Endothelial cell of umbilical vein (primary cell): ENCODE results near the gene TRIM58. TPM values are rescaled to one million over a fixed set of nuclear protein-coding genes. Genes with fewer than 3 reads are reported as not detected.

Experiments
- BruUV-seq: library from RNA; stranded (reverse); fragments of 400-500 nt; replicated peaks from 2 replicates; lab custom pipeline; 2021; lab: Mats Ljungman, UMichigan
- CTCF ChIA-PET: fragments of 300-600, 350-600 bp; sonication (Branson Sonifier 250); formaldehyde crosslinking; loops from one replicate; lab custom pipeline; 2021; ENCODE audit warnings: antibody characterized with exemption, inconsistent platforms; lab: Charles Lee
- POLR2A ChIA-PET: fragments of 300-600, 350-600 bp; sonication (Branson Sonifier 250); formaldehyde crosslinking; loops from one replicate; lab custom pipeline; 2021; ENCODE audit warnings: antibody characterized with exemption, inconsistent platforms; lab: Charles Lee
- DNase-seq: peaks from one replicate; pipeline ENCODE4 v3.0.0-alpha.2; 2011; ENCODE audit warnings: low read depth, low spot score
- FAIRE-seq: peaks from 2 replicates; lab custom pipeline; 2011; peaks lifted over from hg19 to GRCh38; lab: Jason Lieb, UNC
- H2AFZ ChIP-seq: 2 replicates; pipeline ENCODE4 v1.6.0; 2012; ENCODE audit warnings: low read depth, low read length, control low read depth, inconsistent platforms
- H3K27ac ChIP-seq: 2 replicates; pipeline ENCODE4 v1.5.1; 2011; ENCODE audit warnings: low read depth, mild to moderate bottlenecking, control low read depth, low read length, moderate library complexity; ENCODE audit not compliant: insufficient read depth
- H3K27me3 ChIP-seq, 2 experiments: 2 replicates each; pipeline versions ENCODE4 v1.6.0 to v1.6.1; 2011; ENCODE audit warnings: low read length in 2 of 2, mixed read lengths in 1 of 2; ENCODE audit not compliant: control insufficient read depth in 2 of 2, insufficient read depth in 2 of 2
- H3K36me3 ChIP-seq, 2 experiments: 2 replicates in 1 of 2; 3 replicates in 1 of 2; pipeline ENCODE4 v1.5.1; 2011; ENCODE audit warnings: low read length in 2 of 2, mild to moderate bottlenecking in 1 of 2, moderate library complexity in 1 of 2; ENCODE audit not compliant: control insufficient read depth in 2 of 2, insufficient read depth in 2 of 2; ENCODE audit errors: extremely low read depth in 1 of 2
- H3K4me1 ChIP-seq: 3 replicates; pipeline ENCODE4 v1.5.1; 2011; ENCODE audit warnings: mild to moderate bottlenecking, low read length; ENCODE audit not compliant: control insufficient read depth, insufficient read depth; ENCODE audit errors: extremely low read depth
- H3K4me2 ChIP-seq: 2 replicates; pipeline ENCODE4 v1.6.1; 2011; ENCODE audit warnings: low read length, control low read depth, mixed read lengths; ENCODE audit not compliant: insufficient read depth
- H3K4me3 ChIP-seq, 3 experiments: fragments of 200-600 bp in 1 of 3; sonication (generic), shearing (Covaris generic) in 1 of 3; replicated peaks in 1 of 3; 2 replicates each; pipeline ENCODE4 v1.5.1; 2011 to 2016; ENCODE audit warnings: control low read depth in 3 of 3, low read length in 3 of 3, mild to moderate bottlenecking in 2 of 3, inconsistent platforms in 1 of 3, low read depth in 1 of 3, moderate library complexity in 1 of 3; ENCODE audit not compliant: insufficient read depth in 1 of 3
- H3K79me2 ChIP-seq: 2 replicates; pipeline ENCODE4 v1.6.0; 2012; ENCODE audit warnings: low read length, inconsistent platforms; ENCODE audit not compliant: control insufficient read depth, insufficient read depth
- H3K9ac ChIP-seq: replicated peaks from 2 replicates; pipeline ENCODE3; 2011; ENCODE audit warnings: low read length, control low read depth; ENCODE audit not compliant: insufficient read depth; ENCODE audit errors: extremely low read depth
- H3K9me1 ChIP-seq: replicated peaks from 3 replicates; pipeline ENCODE4 v1.6.0; 2011; ENCODE audit warnings: mild to moderate bottlenecking, low read length; ENCODE audit not compliant: control insufficient read depth, insufficient read depth; ENCODE audit errors: extremely low read depth
- H3K9me3 ChIP-seq: replicated peaks from 2 replicates; pipeline ENCODE4 v1.5.1; 2012; ENCODE audit warnings: low read length, inconsistent platforms; ENCODE audit not compliant: control insufficient read depth, insufficient read depth
- H4K20me1 ChIP-seq: replicated peaks from 2 replicates; pipeline ENCODE3; 2011; ENCODE audit warnings: mild to moderate bottlenecking, low read length; ENCODE audit not compliant: control insufficient read depth, insufficient read depth; ENCODE audit errors: extremely low read depth
- CTCF ChIP-seq, 2 donors: IDR thresholded peaks; 1 replicate in 1 of 2; 2 replicates in 1 of 2; pipeline ENCODE4 v1.5.1; 2011; ENCODE audit warnings: low read length in 2 of 2, mild to moderate bottlenecking in 2 of 2, moderate library complexity in 2 of 2, control low read depth in 1 of 2, inconsistent platforms in 1 of 2, low read depth in 1 of 2; ENCODE audit not compliant: insufficient read depth in 1 of 2; ENCODE audit errors: extremely low read depth in 1 of 2
- EZH2 ChIP-seq: IDR thresholded peaks from 2 replicates; pipeline ENCODE4 v1.6.1; 2012; ENCODE audit warnings: borderline replicate concordance, low read depth, mild to moderate bottlenecking, moderate library complexity, low read length, inconsistent platforms; ENCODE audit not compliant: severe bottlenecking
- FOS ChIP-seq: IDR thresholded peaks from 2 replicates; pipeline ENCODE4 v1.6.1; 2011; ENCODE audit warnings: mild to moderate bottlenecking, low read length, moderate library complexity, borderline replicate concordance; ENCODE audit not compliant: insufficient read depth
- GATA2 ChIP-seq: IDR thresholded peaks from 2 replicates; pipeline ENCODE4 v1.7.0; 2011; ENCODE audit warnings: low read depth, mild to moderate bottlenecking, moderate library complexity, mixed read lengths, low read length; ENCODE audit not compliant: insufficient read length, insufficient read depth
- JUN ChIP-seq: IDR thresholded peaks from 2 replicates; pipeline ENCODE4 v1.6.1; 2011; ENCODE audit warnings: borderline replicate concordance, low read depth; ENCODE audit not compliant: insufficient read length, insufficient read depth
- MAX ChIP-seq: IDR thresholded peaks from 2 replicates; pipeline ENCODE4 v1.6.1; 2011; ENCODE audit not compliant: insufficient read depth, insufficient read length
- MYC ChIP-seq: IDR thresholded peaks from one replicate; pipeline ENCODE4 v1.6.1; 2011; ENCODE audit warnings: mild to moderate bottlenecking, low read depth, low read length
- POLR2A ChIP-seq: IDR thresholded peaks from 2 replicates; pipeline ENCODE4 v1.6.1; 2012; ENCODE audit warnings: low read depth, mild to moderate bottlenecking, control low read depth, low read length
- POLR2AphosphoS5 ChIP-seq: IDR thresholded peaks from 2 replicates; pipeline ENCODE4 v1.6.1; 2012; ENCODE audit warnings: low read depth, mild to moderate bottlenecking, control low read depth, low read length, moderate library complexity; ENCODE audit not compliant: insufficient read depth
- dilution Hi-C: fragments of 300-500 bp; cut with MboI; formaldehyde crosslinking; loops from one replicate; pipeline ENCODE4 v1.15.0; 2019; ENCODE audit warnings: low sequenced_read_pairs; ENCODE audit not compliant: extremely low pct_ligation_motif_present
- intact Hi-C: fragments of 100-400 bp; cut with micrococcal nuclease; formaldehyde crosslinking; loops from one replicate; pipeline ENCODE4 v1.10.0; 2022
- polyA plus RNA-seq, 4 experiments: library from polyadenylated mRNA; depleted of rRNA in 3 of 4; stranded (reverse) in 3 of 4; unstranded in 1 of 4; fragments of >200 nt; gene quantifications; 2 replicates each; pipeline versions ENCODE4 v1.2.1 to v1.2.3, GENCODE V29; 2011 to 2012; ENCODE audit warnings: missing spikeins in 1 of 4
- total RNA-seq: library from RNA; stranded (reverse); gene quantifications from 2 replicates; pipeline ENCODE4 v1.2.3, GENCODE V29; 2021

TRIM58 gene
- total and polyA plus RNA-seq, 2 donors (not counting 3 experiments of a cell fraction or from before 2014, with no cell fraction given), result not detected

DNA sequence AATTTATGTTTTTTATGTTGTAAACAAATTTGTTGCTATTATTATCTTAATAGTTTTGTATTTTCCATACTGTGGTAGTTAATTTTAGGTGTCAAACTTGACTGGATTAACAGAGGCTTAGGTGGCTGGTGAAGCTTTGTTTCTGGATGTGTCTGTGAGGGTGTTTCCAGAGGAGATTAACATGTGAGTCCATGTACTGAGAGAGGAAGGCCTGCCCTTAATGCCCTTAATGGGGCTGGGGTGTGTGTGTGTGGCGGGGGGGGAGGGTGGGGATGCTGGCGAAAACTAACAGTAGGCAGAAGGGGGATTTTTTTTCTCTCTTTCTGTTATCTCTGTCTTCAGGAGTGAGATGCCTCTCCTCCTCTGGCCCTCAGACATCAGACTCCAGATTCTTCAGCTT, 34.9 kb upstream of the TRIM58 start:
- no peaks in the 10 kb centered on the region for H3K36me3 ChIP-seq

More for the DNA sequence above, 34.9 kb upstream of the TRIM58 start:
- Histone ChIP-seq H3K4me2 (no peak overlapping the region), H3K4me1 (no peaks in the 10 kb centered on the region), H3K9me3 (no peaks in the 10 kb centered on the region), H3K9me1 (no peaks in the 10 kb centered on the region), H3K27ac (no peak overlapping the region), H2AFZ (no peak overlapping the region), H3K27me3 (no peaks in the 10 kb centered on the region), H4K20me1 (no peaks in the 10 kb centered on the region), H3K4me3 (no peak overlapping the region), H3K79me2 (no peaks in the 10 kb centered on the region), H3K9ac (no peak overlapping the region)
- dilution Hi-C loops, result no loop called here
- no TSS peak for BruUV-seq
- FAIRE-seq (no peak), DNase-seq (no peak)
- CTCF ChIA-PET, result no interaction called here
- no peak for TF ChIP-seq CTCF (IDR thresholded peaks at IDR 0.05; ENCODE audit: extremely low read depth in 1 of 2, insufficient read depth in 1 of 2, low read depth in 1 of 2, low read length in 2 of 2)
- TF ChIP-seq FOS, result no peak
- no peak for TF ChIP-seq JUN
- TF ChIP-seq MYC, result no peak
- no peak for TF ChIP-seq POLR2AphosphoS5
- no peak for TF ChIP-seq MAX
- no peak for TF ChIP-seq POLR2A
- TF ChIP-seq EZH2, result no peak
- no peak for TF ChIP-seq GATA2
- POLR2A ChIA-PET, result no interaction called here
- intact Hi-C loops, result no loop called here
